SK-N-SH (cell line): ENCODE measurements around the gene ZBTB16. TPM values are rescaled to one million over a fixed set of nuclear protein-coding genes. Genes with fewer than 3 reads are reported as not detected.

ENCODE experiments used
- CTCF ChIA-PET: fragments of 300-600, 350-600 bp; formaldehyde crosslinking; extraction: SDS; loops from one replicate; lab custom pipeline; 2021; lab: Yijun Ruan, JAX
- POLR2A ChIA-PET: fragments of 350-600 bp; sonication (Branson Sonifier 250); formaldehyde crosslinking; extraction: SDS; loops from one replicate; lab custom pipeline; 2020; ENCODE audit warnings: antibody characterized with exemption, inconsistent platforms; lab: Yijun Ruan, JAX
- DNase-seq: peaks from one replicate; pipeline ENCODE4 v3.0.0; 2012
- H2AFZ ChIP-seq: fragments of 200-600 bp; sonication (generic); 2 replicates; pipeline ENCODE4 v1.8.1; 2016; ENCODE audit warnings: antibody characterized with exemption, mild to moderate bottlenecking, low read depth
- H3F3A ChIP-seq: fragments of 200-600 bp; sonication (generic); replicated peaks from 2 replicates; pipeline ENCODE3; 2016; ENCODE audit warnings: antibody characterized with exemption, mild to moderate bottlenecking; ENCODE audit not compliant: insufficient read depth
- H3K27ac ChIP-seq, 2 experiments: fragments of 200-500 bp in 1 of 2; fragments of 200-600 bp in 1 of 2; sonication (Bioruptor generic) in 1 of 2; sonication (generic), shearing (Covaris generic) in 1 of 2; 2 replicates each; pipeline versions ENCODE4 v1.5.1 to v1.6.1; 2014 to 2016; ENCODE audit warnings: low read depth in 2 of 2, inconsistent platforms in 1 of 2, low read length in 1 of 2, mild to moderate bottlenecking in 1 of 2, mixed read lengths in 1 of 2
- H3K27me3 ChIP-seq: fragments of 200-600 bp; sonication (generic), shearing (Covaris generic); 2 replicates; pipeline ENCODE4 v1.6.1; 2016; ENCODE audit warnings: mixed run types; ENCODE audit not compliant: insufficient read depth
- H3K36me3 ChIP-seq, 2 experiments: fragments of 200-500 bp in 1 of 2; fragments of 200-600 bp in 1 of 2; sonication (Bioruptor generic) in 1 of 2; sonication (generic) in 1 of 2; replicated peaks in 1 of 2; 2 replicates each; pipeline versions ENCODE3 to v1.5.1; 2014 to 2016; ENCODE audit warnings: low read length in 1 of 2, mild to moderate bottlenecking in 1 of 2; ENCODE audit not compliant: insufficient read depth in 2 of 2, control insufficient read depth in 1 of 2
- H3K4me1 ChIP-seq, 2 experiments: fragments of 200-500 bp in 1 of 2; fragments of 200-600 bp in 1 of 2; sonication (Bioruptor generic) in 1 of 2; sonication (generic), shearing (Covaris generic) in 1 of 2; 2 replicates each; pipeline versions ENCODE4 v1.5.1 to v1.6.1; 2014 to 2016; ENCODE audit warnings: low read depth in 1 of 2, low read length in 1 of 2, mixed run types in 1 of 2; ENCODE audit not compliant: insufficient read depth in 2 of 2, control insufficient read depth in 1 of 2
- H3K4me2 ChIP-seq: fragments of 200-600 bp; sonication (generic), shearing (Covaris generic); 2 replicates; pipeline ENCODE4 v1.6.1; 2017; ENCODE audit warnings: mixed run types
- H3K4me3 ChIP-seq, 2 experiments: fragments of 200-500 bp in 1 of 2; fragments of 200-600 bp in 1 of 2; sonication (Bioruptor generic) in 1 of 2; sonication (generic), shearing (Covaris generic) in 1 of 2; 2 replicates each; pipeline versions ENCODE4 v1.5.1 to v1.8.1; 2014 to 2016; ENCODE audit warnings: low read depth in 2 of 2, inconsistent platforms in 1 of 2, low read length in 1 of 2, mild to moderate bottlenecking in 1 of 2, mixed read lengths in 1 of 2, moderate library complexity in 1 of 2
- H3K79me2 ChIP-seq: fragments of 200-600 bp; sonication (generic); 2 replicates; pipeline ENCODE4 v1.8.1; 2017; ENCODE audit warnings: mild to moderate bottlenecking; ENCODE audit not compliant: insufficient read depth
- H3K9ac ChIP-seq: fragments of 200-600 bp; sonication (generic); 2 replicates; pipeline ENCODE4 v1.6.1; 2017; ENCODE audit warnings: mixed run types
- H3K9me2 ChIP-seq: fragments of 200-600 bp; sonication (generic); 2 replicates; pipeline ENCODE4 v1.6.1; 2017; ENCODE audit warnings: mixed run types
- H3K9me3 ChIP-seq: fragments of 200-600 bp; sonication (generic); 2 replicates; pipeline ENCODE4 v1.6.1; 2017; ENCODE audit warnings: mixed run types, mild to moderate bottlenecking, moderate library complexity
- H4K20me1 ChIP-seq: fragments of 200-600 bp; sonication (generic); 2 replicates; pipeline ENCODE4 v1.6.1; 2017; ENCODE audit warnings: mild to moderate bottlenecking, mixed run types; ENCODE audit not compliant: insufficient read depth
- ELF1 ChIP-seq: IDR thresholded peaks from 2 replicates; pipeline ENCODE4 v1.4.0; 2012
- FOXJ3 ChIP-seq: sonication (generic); formaldehyde crosslinking; IDR thresholded peaks from 2 replicates; pipeline ENCODE4 v1.5.1; 2020; ENCODE audit warnings: mild to moderate bottlenecking, missing genetic modification reagents
- GABPA ChIP-seq: IDR thresholded peaks from 2 replicates; pipeline ENCODE4 v1.4.0; 2012; ENCODE audit warnings: low read depth, mild to moderate bottlenecking
- MAX ChIP-seq: IDR thresholded peaks from 2 replicates; pipeline ENCODE4 v1.4.0; 2012; ENCODE audit warnings: low read depth
- MXI1 ChIP-seq: IDR thresholded peaks from 2 replicates; pipeline ENCODE4 v1.6.1; 2012; ENCODE audit warnings: mild to moderate bottlenecking, low read depth, low read length, improper control_type of control experiment
- PBX3 ChIP-seq: IDR thresholded peaks from 2 replicates; pipeline ENCODE4; 2012
- REST ChIP-seq: IDR thresholded peaks from 2 replicates; pipeline ENCODE4 v1.6.1; 2012; ENCODE audit warnings: mild to moderate bottlenecking, low read depth, low read length, moderate library complexity
- RFX5 ChIP-seq: IDR thresholded peaks from 2 replicates; pipeline ENCODE4 v1.6.1; 2012; ENCODE audit warnings: mild to moderate bottlenecking, improper control_type of control experiment, low read length
- SIN3A ChIP-seq: IDR thresholded peaks from 2 replicates; pipeline ENCODE4 v1.6.1; 2012; ENCODE audit warnings: low read depth, mild to moderate bottlenecking, low read length, moderate library complexity, borderline replicate concordance
- SMC3 ChIP-seq: IDR thresholded peaks from 2 replicates; pipeline ENCODE4 v1.6.1; 2012; ENCODE audit warnings: low read depth, low read length, improper control_type of control experiment
- USF1 ChIP-seq: IDR thresholded peaks from 2 replicates; pipeline ENCODE4 v1.4.0; 2012; ENCODE audit warnings: low read depth, borderline replicate concordance
- WGBS: methylation state at CpG from one replicate; pipeline ENCODE4 v1.1.6; 2017; ENCODE audit warnings: low lambda C conversion rate; 5-methylcytosine and 5-hydroxymethylcytosine counted together
- polyA plus RNA-seq, 3 experiments: library from polyadenylated mRNA; depleted of rRNA; stranded (reverse); fragments of >200 nt; gene quantifications; 2 replicates each; pipeline ENCODE4 v1.2.3, GENCODE V29; 2012
- TF ChIP-seq, protein P1 (sequence below): IDR thresholded peaks from 2 replicates; pipeline ENCODE4 v1.4.0; 2012; ENCODE audit warnings: low read depth, borderline replicate concordance

The ZBTB16 gene
- polyA plus RNA-seq, 1 of the 3 experiments (the other 2 are of a cell fraction): not detected

DNA sequence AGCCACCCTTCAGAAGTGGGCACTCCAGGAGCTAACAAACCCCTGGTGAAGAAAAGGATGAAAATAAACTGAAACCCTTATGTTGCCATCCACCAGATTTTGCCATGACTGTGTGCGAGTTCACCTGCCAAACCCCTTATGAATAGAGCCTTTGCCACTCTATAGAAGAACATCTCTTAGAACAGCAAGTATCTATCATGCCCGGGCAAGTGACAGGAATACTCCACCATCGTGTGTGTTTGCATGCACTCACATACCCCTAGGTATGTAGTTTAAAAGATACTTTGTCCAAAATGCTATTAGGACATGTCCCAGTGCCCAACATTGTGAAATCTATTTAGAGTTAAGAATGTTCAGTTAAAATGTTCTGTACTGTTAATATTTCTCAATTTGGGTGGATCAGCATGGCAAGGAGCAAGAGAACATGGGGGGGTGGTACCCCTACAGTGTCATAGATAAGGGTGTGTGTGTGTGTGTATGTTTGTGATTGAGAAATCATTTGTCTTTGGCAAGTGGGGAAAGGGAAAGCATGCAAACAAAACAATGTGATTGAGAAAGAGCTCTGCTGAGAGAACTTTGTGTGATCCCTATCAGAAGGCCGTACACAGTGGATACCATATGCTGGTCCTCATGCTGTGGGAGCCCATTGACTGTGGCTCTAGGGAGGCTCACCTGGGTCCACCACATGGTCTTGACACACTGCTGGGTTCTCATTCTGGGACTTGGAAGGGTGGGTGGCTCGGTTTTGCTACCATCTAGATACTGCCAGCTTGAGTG is 94.9 kb downstream of the ZBTB16 start (continued):
- TF ChIP-seq REST (no peak), ELF1 (no peak), MXI1 (no peak), SMC3 (no peak), MAX (no peak)

- Histone ChIP-seq H3K4me2 (no peak overlapping the region), H3K9ac (no peak overlapping the region), H3F3A (no peaks in the 10 kb centered on the region), H3K4me3 (no peak overlapping the region), H3K27me3 (peaks cover 56% of the 10 kb centered on the region), H3K9me3 (no peaks in the 10 kb centered on the region), H3K4me1 (peaks cover 7 to 9% of the 10 kb centered on the region in 2 experiments; a peak in 2 of 4 replicates), H2AFZ (no peak overlapping the region), H3K79me2 (no peaks in the 10 kb centered on the region), H4K20me1 (peaks cover 4% of the 10 kb centered on the region; the same call in 1 of the 2 replicates), H3K27ac (no peak overlapping the region), H3K36me3 (no peaks in the 10 kb centered on the region), H3K9me2 (no peaks in the 10 kb centered on the region)
- CTCF ChIA-PET: interaction anchor here (0.9 kb wide), 1 partner anchor 25 kb away, joined by 3 read pairs; no protein-coding TSS in a partner anchor
- WGBS: 80% methylated on average over 13 of the region's 15 CpGs
- POLR2A ChIA-PET: no interaction called here
- DNase-seq: no peak
- no peak for TF ChIP-seq RFX5
- TF ChIP-seq PBX3: no peak
- TF ChIP-seq GABPA: no peak
- no peak for TF ChIP-seq FOXJ3 (CRISPR knock-in tag)
- TF ChIP-seq SIN3A: no peak
- no peak for TF ChIP-seq MXI1
- no peak for TF ChIP-seq SMC3
- TF ChIP-seq, protein P1, sequence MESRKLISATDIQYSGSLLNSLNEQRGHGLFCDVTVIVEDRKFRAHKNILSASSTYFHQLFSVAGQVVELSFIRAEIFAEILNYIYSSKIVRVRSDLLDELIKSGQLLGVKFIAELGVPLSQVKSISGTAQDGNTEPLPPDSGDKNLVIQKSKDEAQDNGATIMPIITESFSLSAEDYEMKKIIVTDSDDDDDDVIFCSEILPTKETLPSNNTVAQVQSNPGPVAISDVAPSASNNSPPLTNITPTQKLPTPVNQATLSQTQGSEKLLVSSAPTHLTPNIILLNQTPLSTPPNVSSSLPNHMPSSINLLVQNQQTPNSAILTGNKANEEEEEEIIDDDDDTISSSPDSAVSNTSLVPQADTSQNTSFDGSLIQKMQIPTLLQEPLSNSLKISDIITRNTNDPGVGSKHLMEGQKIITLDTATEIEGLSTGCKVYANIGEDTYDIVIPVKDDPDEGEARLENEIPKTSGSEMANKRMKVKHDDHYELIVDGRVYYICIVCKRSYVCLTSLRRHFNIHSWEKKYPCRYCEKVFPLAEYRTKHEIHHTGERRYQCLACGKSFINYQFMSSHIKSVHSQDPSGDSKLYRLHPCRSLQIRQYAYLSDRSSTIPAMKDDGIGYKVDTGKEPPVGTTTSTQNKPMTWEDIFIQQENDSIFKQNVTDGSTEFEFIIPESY: no peak
- TF ChIP-seq USF1: no peak
- TF ChIP-seq, all 33 proteins: peak for 0
These were observed 95.6 kb downstream of the ZBTB16 start for GRCh38 chr11:114155116-114155515.
